CD4-positive, alpha-beta T cell treated with Interferon gamma for 1 hour (primary cell): ENCODE data around the gene ITPRIPL1.
A peak's percentile ranks its signal among the peaks of the same experiment; 100 is the strongest.
"Not testable (repeated sequence)": the region's sequence is repeated elsewhere in the genome, so short reads cannot be mapped to it uniquely, and the experiment has no call there.

ENCODE experiments used
- DNase-seq: peaks from one replicate; pipeline ENCODE4 v3.0.0-alpha.2; 2020

ITPRIPL1 gene, protein sequence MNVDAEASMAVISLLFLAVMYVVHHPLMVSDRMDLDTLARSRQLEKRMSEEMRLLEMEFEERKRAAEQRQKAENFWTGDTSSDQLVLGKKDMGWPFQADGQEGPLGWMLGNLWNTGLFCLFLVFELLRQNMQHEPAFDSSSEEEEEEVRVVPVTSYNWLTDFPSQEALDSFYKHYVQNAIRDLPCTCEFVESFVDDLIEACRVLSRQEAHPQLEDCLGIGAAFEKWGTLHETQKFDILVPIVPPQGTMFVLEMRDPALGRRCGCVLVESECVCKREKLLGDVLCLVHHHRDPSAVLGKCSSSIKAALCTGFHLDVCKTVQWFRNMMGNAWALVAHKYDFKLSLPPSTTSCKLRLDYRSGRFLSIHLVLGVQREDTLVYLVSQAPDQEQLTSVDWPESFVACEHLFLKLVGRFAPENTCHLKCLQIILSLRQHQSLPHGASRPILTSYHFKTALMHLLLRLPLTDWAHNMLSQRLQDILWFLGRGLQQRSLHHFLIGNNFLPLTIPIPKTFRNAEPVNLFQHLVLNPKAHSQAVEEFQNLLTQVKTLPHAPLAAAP

DNA sequence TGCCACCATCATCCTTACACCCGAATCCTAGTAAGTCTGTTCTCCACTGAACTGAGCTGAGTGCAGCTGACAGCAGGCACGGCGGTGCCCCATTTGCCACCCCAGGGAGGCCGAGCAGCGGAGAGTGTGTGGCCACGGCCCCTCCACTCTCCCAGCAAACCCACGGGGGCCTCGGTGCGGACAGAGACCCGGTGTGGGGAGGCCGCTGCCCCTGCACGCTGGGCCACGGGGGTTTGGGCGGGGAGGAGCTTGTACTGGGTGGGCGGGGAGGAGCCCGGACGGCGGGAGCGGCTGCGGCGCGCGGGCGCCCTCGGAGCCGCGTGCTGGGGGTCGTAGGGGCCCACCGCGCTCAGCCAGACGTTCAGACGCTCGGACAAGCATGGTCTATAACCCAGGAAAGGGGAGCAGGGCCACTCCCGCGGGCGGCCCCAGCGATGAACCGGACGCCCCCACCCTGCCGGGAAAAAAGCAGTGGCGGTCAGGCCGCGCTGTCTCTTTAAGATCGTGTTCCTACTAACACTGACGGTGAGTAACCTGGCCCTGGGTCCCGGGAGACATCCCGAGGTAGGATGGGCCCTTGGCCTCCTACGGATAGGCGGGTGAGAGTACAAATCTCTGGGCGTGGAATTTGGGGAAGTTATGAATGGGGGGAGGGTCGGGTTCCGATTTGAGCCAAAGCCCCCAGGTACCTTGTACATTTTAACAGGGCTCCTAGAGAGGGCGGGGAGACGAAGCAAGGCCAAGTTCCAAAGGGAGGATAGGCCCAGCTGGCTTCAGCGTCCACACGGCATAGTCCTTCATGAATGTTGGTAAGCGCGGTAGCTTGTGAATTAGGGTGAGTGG is at the start of gene ITPRIPL1:
Gene ITPRIPL1, plus strand, starts transcription at position 277 of the 843 bp plus-strand sequence. Its CDS starts 523 bp downstream, at position 800.
- no peak for DNase-seq

DNA sequence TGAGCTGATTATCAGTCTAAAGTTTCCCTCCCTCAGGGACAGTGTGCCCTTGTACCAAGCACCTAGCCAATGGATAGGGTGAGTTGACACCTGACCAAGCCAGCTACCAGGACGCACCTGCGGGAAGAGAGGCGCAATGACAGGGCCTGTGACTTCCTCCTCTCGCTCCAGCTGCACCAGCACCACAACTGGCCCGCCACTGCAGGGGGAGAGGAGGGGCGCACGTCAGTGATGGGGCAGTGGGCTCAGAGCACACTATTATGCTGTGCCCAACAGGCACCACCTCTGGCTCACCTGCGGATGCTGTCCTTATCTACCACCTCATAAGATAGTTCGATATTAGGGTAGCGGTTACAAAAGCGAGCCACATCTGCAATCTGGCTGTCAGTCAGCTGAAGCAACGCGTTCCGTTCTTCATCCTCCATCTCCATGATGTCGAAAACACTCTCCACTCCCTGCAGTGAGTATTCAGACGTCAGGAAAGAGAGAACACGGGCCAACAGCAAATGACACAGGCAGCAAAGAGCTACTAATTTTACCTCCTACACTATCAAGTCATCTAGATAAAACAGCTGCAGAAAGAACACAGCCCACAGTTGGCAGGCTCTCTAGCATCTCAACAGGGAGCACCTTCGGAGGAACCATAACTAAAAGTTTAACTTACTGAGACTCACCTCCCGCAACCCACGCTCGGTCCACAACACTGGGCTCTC is 48.2 kb upstream of the ITPRIPL1 start:
- DNase-seq: no peak

GRCh38 chr2:96287273-96287856 is 37.8 kb upstream of the ITPRIPL1 start:
- no peak for DNase-seq

GRCh38 chr2:96291751-96292150 is 33.4 kb upstream of the ITPRIPL1 start:
- DNase-seq: no peak

DNA sequence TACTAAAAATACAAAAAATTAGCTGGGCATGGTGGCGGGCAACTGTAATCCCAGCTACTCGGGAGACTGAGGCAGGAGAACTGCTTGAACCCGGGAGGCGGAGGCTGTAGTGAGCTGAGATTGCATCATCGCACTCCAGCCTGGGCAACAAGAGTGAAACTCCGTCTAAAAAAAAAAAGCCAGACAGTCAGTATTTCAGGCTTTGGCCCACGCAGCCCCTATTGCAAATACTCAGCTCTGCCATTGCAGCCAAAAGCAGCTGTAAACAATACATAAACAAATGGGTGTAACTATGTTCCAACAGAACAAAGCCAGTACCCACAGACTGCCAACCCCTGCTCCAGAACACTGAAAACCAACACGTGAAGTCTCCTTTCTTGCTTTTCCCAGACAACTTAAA is 30.8 kb upstream of the ITPRIPL1 start:
- not testable (repeated sequence) for DNase-seq

GRCh38 chr2:96296925-96297324 is 28.2 kb upstream of the ITPRIPL1 start:
- no peak for DNase-seq

DNA sequence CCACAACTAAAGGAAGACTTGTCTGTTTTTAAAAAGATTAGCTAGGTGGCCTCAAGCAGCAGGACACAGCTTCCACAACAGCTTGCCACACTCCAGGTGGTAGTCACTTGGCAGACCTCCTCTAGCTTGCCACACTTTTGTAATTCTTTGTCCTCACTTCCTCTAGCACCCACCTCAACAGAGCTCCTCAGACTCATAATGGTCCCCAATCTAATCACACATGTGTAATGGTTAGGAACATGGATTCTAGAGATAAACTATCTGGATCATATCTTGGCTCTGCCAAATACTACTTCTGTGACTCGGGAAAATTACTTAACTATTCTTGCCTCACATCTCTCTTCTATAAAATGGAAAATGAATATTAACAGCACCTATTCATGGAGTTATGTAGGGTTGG is 23.3 kb upstream of the ITPRIPL1 start:
- DNase-seq: no peak

GRCh38 chr2:96304606-96305005 is 20.5 kb upstream of the ITPRIPL1 start:
- DNase-seq: no peak

DNA sequence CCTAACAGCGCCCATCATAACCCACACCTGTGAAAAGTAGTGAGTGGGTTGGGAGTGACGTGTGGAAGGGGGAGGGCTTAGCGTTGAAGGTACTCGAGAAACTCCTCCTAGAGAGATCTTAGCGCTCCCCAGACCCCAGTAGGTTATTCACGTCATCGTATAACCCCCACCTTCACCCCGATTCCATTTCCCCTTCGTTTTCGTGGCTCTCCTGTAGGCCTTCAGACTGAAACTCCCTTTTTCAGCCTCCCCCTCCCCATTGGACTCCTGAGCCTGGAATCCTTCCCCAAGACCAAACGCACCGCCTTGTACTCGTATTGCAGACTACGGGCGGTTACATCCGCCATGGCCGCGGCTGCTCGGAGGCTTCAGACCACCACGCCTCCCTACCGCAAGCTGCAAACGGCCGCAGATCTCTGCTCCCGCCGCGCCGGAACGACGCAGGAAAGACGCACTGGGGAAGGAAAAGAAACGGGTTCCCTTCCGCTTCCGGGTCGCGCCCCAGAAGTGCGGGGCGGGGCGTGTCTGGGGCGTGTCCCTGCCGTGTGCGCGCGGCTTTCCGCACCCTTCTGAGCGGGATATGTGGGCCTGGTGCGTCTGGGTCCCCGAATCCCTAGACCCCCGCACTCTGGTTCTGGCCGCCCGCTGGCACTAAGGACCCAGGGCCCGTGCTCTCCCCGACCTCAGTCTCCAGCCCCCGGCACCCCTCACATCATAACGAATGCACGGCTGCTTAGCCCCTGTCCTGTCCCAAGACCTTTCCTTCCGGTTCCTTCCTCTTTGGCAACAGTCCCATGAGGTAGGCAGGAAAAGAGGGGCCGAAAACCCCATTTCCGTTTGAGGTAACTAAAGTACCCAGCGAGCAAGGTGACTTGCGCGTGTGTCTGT is 19.8 kb upstream of the ITPRIPL1 start, which contains the start of gene SNRNP200:
Gene SNRNP200, minus strand, starts transcription at position 456 of the 888 bp plus-strand sequence. Its CDS starts 109 bp downstream, at position 347.
- peak; percentile 88 for DNase-seq

GRCh38 chr2:96305979-96306308 is 19.2 kb upstream of the ITPRIPL1 start:
- DNase-seq: no peak

- DNase-seq: no peak
Observed at GRCh38 chr2:96306370-96306769, 18.7 kb upstream of the ITPRIPL1 start.

- DNase-seq: no peak
Observed at GRCh38 chr2:96308248-96308647, 16.9 kb upstream of the ITPRIPL1 start.

GRCh38 chr2:96315005-96315399 is 10.1 kb upstream of the ITPRIPL1 start:
- DNase-seq: no peak

GRCh38 chr2:96315400-96316071 is 9.6 kb upstream of the ITPRIPL1 start:
- peak; percentile 3 for DNase-seq

DNA sequence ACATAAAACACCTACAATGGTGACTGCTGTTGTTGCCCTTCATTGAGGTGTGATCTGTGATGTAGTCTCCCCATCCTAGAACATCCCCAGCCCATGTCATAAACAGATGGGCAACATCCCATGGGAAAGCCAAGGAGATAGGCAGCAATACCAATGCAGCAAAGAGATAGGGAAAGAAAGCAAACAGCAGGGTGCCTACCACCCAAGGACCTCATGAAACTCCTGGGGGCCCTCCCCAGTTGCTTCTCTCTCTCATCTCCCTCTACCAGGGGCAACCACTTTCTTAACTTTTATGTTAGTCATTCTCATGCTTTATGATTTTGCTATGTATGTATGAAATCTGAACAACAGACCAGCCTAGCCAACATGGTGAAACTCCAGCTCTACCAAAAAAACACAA is 8.1 kb upstream of the ITPRIPL1 start:
- no peak for DNase-seq

DNA sequence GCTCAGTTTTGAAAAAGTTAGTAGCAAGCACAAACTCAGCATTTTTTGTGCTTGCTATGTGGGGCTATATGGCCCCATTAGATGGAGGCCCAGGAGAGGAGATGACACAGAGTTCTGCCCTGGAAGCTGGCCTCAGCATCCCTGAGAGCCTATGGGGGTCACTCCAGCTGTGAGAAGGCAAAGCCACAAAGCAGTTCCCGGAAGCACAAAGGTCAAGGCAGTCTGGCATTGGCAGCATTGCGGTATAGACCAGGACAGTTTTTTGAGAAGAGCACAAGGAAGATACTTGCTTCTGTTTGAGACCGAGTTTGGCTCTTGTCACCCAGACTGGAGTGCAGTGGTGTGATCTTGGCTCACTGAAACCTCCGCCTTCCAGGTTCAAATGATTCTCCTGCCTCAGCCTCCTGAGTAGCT is 7.5 kb upstream of the ITPRIPL1 start:
- DNase-seq: no peak

DNA sequence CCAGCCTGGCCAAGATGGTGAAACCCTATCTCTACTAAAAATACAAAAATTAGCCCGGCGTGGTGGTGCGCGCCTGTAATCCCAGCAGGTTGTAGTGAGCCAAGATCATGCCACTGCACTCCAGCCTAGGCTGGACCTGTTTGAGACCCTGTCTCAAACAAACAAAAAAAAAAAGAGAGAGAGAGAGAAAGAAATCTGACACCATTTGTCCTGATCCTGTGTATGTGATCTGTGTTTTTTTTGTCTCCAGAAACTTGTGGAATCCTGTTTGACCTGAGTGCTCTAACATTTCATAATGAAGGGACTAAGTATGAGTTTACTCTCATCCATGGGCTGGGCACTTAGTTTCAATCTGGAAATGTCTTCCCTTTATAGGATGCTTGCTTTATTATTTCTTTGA is 6.4 kb upstream of the ITPRIPL1 start:
- DNase-seq: no peak

DNA sequence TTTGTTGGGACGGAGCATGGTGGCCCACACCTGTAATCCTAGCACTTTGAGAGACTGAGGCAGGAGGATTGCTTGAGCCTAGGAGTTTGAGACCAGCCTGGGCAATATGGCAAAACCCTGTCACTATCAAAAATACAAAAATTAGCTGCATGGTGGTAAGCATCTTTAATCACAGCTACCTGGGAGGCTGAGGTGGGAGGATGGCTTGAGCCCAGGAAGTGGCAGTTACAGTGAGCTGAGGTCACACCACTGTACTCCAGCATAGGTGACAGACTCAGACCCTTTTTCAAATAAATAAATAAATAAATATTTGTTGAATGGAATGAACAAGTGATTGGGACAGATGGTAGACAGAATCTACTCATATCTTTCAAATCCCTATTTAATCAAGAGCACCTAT is 5.7 kb upstream of the ITPRIPL1 start:
- DNase-seq: no peak

GRCh38 chr2:96320326-96320725 is 4.8 kb upstream of the ITPRIPL1 start:
- DNase-seq: no peak

DNA sequence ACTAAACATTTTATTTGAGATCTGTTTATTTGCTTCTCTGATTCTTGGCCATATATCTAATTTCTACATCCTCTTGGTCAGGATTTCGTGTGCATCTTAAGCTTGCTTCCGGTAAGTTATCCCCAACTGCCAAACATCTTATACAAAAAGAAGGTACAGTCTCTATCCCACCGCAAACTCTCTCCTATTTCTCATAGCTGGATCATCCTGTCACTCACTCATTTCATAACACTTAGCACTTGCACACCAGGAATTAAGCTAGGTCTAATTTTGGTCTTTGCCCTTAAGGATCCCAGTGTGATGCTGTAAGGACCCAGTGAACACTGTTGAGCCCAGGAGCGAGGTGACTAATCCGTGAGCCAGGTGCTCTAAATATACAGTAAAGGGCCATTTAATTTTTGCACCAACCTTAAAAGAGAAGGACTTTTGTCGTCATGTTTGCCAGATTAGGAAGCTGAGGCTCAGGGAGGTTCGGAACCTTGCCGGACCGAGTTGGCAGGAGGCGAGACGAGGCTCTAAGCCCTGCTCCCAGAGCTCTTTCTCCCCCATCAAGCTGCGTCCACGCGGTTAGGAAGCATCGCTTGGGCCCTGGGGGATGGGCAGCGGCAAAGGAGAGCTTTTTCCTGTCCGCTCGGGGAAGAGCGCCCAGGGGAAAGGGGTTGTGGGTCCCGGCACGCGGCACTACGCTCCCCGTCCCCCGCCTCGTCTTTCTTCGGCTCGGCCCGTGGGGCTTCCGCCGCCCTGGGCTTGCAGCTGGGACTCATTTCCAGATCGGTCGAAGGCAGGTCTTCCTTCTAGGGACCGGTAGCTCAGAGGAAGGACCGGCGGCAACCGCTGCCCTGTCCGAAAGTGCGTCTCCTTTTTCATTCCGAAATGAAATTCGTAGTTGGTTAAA is 4.1 kb upstream of the ITPRIPL1 start:
- DNase-seq: peak; percentile 6
